ENCODE results near the gene NAGLU.

NAGLU gene

DNA sequence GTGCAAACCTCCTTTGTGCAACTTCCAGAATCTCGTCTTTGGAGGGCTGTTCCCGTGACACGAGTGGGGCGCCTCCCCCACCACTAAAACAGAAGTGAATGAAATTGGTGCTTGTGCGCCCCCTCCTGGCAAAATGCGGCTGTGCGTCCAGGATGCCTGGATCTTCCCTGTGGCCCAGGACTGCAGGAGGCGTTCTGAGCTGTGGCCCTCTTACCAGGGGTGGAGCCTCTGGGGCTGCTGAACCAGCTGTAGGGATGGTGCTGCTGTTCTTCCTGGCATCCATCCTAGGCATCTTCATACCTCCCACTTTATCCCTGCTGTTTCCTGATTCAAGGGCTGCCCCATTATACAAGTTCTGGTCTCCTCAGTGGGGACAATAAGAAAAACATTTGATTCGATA lies 18.5 kb upstream of the NAGLU start:
- TF ChIP-seq, protein P1, sequence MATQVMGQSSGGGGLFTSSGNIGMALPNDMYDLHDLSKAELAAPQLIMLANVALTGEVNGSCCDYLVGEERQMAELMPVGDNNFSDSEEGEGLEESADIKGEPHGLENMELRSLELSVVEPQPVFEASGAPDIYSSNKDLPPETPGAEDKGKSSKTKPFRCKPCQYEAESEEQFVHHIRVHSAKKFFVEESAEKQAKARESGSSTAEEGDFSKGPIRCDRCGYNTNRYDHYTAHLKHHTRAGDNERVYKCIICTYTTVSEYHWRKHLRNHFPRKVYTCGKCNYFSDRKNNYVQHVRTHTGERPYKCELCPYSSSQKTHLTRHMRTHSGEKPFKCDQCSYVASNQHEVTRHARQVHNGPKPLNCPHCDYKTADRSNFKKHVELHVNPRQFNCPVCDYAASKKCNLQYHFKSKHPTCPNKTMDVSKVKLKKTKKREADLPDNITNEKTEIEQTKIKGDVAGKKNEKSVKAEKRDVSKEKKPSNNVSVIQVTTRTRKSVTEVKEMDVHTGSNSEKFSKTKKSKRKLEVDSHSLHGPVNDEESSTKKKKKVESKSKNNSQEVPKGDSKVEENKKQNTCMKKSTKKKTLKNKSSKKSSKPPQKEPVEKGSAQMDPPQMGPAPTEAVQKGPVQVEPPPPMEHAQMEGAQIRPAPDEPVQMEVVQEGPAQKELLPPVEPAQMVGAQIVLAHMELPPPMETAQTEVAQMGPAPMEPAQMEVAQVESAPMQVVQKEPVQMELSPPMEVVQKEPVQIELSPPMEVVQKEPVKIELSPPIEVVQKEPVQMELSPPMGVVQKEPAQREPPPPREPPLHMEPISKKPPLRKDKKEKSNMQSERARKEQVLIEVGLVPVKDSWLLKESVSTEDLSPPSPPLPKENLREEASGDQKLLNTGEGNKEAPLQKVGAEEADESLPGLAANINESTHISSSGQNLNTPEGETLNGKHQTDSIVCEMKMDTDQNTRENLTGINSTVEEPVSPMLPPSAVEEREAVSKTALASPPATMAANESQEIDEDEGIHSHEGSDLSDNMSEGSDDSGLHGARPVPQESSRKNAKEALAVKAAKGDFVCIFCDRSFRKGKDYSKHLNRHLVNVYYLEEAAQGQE (IDR thresholded peaks at IDR 0.05; ENCODE audit: insufficient read depth in 1 of 2, low read depth in 2 of 2, low read length in 2 of 2) = no peak
- TF ChIP-seq POLR2AphosphoS5 (IDR thresholded peaks at IDR 0.05; ENCODE audit: low read depth, low read length) (no peak), FOXP2 (optimal IDR thresholded peaks at IDR 0.05; ENCODE audit: borderline replicate concordance, extremely low read depth, extremely low read length, insufficient read depth) (peak; percentile 52), TAF1 (IDR thresholded peaks at IDR 0.05; ENCODE audit: borderline replicate concordance, insufficient read depth, low read length) (no peak), SIN3A (IDR thresholded peaks at IDR 0.05; ENCODE audit: borderline replicate concordance, insufficient read depth, low read length) (no peak)

DNA sequence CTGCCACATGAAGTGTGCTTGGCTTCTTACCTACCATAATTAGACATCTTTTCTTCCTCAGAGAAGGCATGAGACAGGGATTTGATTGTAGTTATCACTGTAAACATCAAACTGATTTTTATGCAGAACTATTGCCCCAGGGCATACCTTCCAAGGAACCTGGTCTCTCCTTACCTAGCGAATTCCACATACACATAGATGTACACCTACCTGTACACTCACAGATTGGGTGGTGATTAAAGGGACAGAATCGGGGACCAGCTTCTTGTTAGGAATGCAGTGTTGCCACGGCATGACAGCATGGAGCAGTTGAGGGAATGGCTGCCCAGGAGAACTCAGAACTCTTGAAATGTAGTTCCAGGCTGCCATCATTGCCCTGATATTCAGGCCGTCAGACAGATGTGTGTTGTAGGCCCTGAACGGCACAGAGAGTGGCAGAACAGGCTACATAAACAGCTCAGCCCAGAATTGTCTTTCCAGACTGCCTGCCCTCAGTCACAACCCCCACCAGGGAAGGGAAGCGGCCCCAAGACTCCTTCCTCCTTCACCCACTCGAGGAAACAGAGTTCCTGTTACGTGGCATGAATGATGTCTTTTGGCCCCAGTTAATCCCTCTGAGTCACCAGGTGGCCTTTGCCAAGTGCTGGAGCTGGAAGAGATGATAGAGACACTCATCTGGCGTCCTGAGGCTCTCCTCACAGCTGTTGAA lies 17.8 kb upstream of the NAGLU start:
- no peak for TF ChIP-seq TAF1 (IDR thresholded peaks at IDR 0.05; ENCODE audit: borderline replicate concordance, insufficient read depth, low read length)
- TF ChIP-seq, protein P1 (IDR thresholded peaks at IDR 0.05; ENCODE audit: insufficient read depth in 1 of 2, low read depth in 2 of 2, low read length in 2 of 2) = 0 out of 4 replicates have a peak, but pooled peaks of 1 of the 2 experiments have one; percentile 32
- no peak for TF ChIP-seq POLR2AphosphoS5 (IDR thresholded peaks at IDR 0.05; ENCODE audit: low read depth, low read length)
- no peak for TF ChIP-seq SIN3A (IDR thresholded peaks at IDR 0.05; ENCODE audit: borderline replicate concordance, insufficient read depth, low read length)
- TF ChIP-seq FOXP2 (optimal IDR thresholded peaks at IDR 0.05; ENCODE audit: borderline replicate concordance, extremely low read depth, extremely low read length, insufficient read depth) = no peak

DNA sequence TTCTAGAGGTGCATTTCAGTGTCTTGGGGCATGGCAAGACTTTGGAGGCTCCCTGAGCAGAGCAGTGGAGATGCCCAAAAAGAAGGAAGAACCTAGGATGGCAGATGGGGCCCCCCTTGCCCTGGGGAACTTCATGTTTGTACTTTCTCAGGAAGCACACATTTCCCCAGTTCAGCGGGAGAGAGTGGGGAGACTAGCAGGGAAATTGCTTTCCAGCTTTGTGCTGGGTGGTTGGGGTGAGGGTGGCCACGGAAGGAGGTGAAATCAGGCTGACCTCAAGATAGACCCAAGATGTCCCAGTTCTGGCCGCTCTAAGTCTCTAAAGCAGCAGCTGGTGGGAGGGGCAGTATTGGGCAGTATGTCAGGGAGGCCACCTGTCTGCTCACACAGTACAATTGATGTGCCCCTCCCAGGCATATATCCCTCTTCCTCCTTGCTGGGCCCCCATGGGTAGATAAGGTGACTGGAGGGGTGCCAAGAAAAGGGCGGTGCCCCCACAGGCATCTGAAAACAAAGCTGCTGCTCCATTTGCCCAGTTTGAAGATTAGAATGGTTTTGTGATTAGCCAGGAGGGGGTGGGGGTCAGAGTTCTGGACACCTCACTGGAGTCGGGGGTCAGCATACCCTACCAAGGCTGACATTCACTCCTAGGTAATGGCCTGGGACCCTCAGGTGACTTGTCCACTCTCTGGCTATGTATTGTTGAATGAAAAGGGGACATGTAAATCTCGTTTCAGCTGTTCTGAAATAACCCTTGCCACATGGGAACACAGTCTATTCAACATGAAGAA lies 17.1 kb upstream of the NAGLU start:
- TF ChIP-seq FOXP2 (optimal IDR thresholded peaks at IDR 0.05; ENCODE audit: borderline replicate concordance, extremely low read depth, extremely low read length, insufficient read depth) (no peak), POLR2AphosphoS5 (IDR thresholded peaks at IDR 0.05; ENCODE audit: low read depth, low read length) (no peak), TAF1 (IDR thresholded peaks at IDR 0.05; ENCODE audit: borderline replicate concordance, insufficient read depth, low read length) (no peak), SIN3A (IDR thresholded peaks at IDR 0.05; ENCODE audit: borderline replicate concordance, insufficient read depth, low read length) (no peak)
- TF ChIP-seq, protein P1 (IDR thresholded peaks at IDR 0.05; ENCODE audit: insufficient read depth in 1 of 2, low read depth in 2 of 2, low read length in 2 of 2) = no peak

DNA sequence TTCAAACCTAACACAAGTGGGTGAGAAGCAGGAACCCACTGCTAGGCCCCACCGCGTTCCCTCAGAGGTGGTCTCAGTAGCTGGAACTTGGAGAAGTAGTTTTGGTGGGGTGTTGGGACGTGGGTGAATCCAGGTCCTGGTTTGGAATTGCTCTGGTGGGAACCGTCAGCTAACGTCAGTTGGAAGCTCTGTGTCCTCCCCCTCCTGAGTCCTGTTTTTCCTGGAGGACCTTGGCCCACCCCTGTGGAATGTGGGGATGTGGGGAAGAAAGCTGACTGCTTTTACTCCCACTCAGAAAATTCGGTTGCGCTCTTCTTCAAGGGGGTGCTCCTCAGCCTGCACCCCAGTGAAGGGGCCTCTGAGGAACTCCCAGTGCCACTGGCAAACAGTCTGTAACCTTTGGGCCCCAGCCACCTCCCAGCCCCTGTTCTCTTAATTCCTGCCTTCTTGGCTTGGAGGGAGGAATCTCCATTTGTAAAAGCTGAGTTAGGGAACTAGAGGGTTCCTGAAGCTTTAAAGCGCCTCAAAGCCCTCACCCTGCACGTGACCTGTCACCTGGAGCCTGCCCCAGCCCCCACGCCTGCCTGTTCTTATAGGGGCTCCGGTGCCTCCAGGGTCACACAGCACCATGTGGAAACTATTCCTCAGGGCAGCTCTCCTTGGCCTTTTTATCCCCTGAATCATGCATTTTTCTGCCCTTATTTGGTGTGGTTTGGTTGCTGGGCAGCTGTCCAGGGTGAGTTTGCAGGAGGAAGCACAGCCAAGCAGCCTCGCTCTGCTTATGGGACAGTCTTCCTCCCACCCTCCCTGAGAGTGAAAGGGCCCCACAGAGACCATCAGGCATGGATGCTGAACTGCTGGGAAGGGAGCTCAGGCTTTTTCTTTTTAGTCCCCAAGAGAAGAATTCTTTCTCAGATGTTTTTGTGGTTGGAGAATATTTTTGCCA lies 16.2 kb upstream of the NAGLU start:
- TF ChIP-seq SIN3A (IDR thresholded peaks at IDR 0.05; ENCODE audit: borderline replicate concordance, insufficient read depth, low read length) = peak; percentile 71; the same call in 1 of the 2 replicates
- TF ChIP-seq POLR2AphosphoS5 (IDR thresholded peaks at IDR 0.05; ENCODE audit: low read depth, low read length) = no peak
- TF ChIP-seq, protein P1 (IDR thresholded peaks at IDR 0.05; ENCODE audit: insufficient read depth in 1 of 2, low read depth in 2 of 2, low read length in 2 of 2) = peak; percentile 69 to 87; a peak in 3 of 4 replicates

Data from PFSK-1 (cell line).